HG03097 (cell line): ENCODE results near the gene PLCL1.

Experiments
- ATAC-seq: cut with Tn5 transposase; IDR thresholded peaks from one replicate; pipeline ENCODE4 v1.9.1; 2021; ENCODE audit not compliant: unreplicated experiment, low FRiP score

PLCL1 gene

GRCh38 chr2:197919487-197919886, 115.1 kb downstream of the PLCL1 start:
- ATAC-seq: no peak

GRCh38 chr2:197920088-197920487, 115.7 kb downstream of the PLCL1 start:
- ATAC-seq: no peak

- ATAC-seq: no peak
These were observed 116.3 kb downstream of the PLCL1 start for GRCh38 chr2:197920592-197921201.

GRCh38 chr2:197924483-197924882, 120.1 kb downstream of the PLCL1 start:
- no peak for ATAC-seq

- no peak for ATAC-seq
These were observed 120.8 kb downstream of the PLCL1 start for GRCh38 chr2:197925204-197925603.

GRCh38 chr2:197925976-197926375, 121.6 kb downstream of the PLCL1 start:
- no peak for ATAC-seq

GRCh38 chr2:197926673-197927072, 122.3 kb downstream of the PLCL1 start:
- ATAC-seq: no peak

- no peak for ATAC-seq
These were observed 123.6 kb downstream of the PLCL1 start for GRCh38 chr2:197927994-197928393.

GRCh38 chr2:197929008-197929885, 124.9 kb downstream of the PLCL1 start:
- ATAC-seq: no peak

- no peak for ATAC-seq
These were observed 125.5 kb downstream of the PLCL1 start for GRCh38 chr2:197929886-197930227.

- no peak for ATAC-seq
These were observed 126.3 kb downstream of the PLCL1 start for GRCh38 chr2:197930570-197931278.

- no peak for ATAC-seq
These were observed 127.4 kb downstream of the PLCL1 start for GRCh38 chr2:197931661-197932312.

GRCh38 chr2:197932374-197932773, 128.0 kb downstream of the PLCL1 start:
- no peak for ATAC-seq

GRCh38 chr2:197934261-197934933, 130.0 kb downstream of the PLCL1 start:
- ATAC-seq: no peak

- no peak for ATAC-seq
These were observed 130.5 kb downstream of the PLCL1 start for GRCh38 chr2:197934934-197935289.

GRCh38 chr2:197937814-197938213, 133.4 kb downstream of the PLCL1 start:
- no peak for ATAC-seq

- ATAC-seq: no peak
These were observed 134.2 kb downstream of the PLCL1 start for GRCh38 chr2:197938555-197938954.

- no peak for ATAC-seq
These were observed 135.4 kb downstream of the PLCL1 start for GRCh38 chr2:197939787-197940186.

GRCh38 chr2:197940382-197940781, 136.0 kb downstream of the PLCL1 start:
- ATAC-seq: no peak

GRCh38 chr2:197941715-197942114, 137.3 kb downstream of the PLCL1 start:
- ATAC-seq: no peak

- ATAC-seq: no peak
These were observed 139.3 kb downstream of the PLCL1 start for GRCh38 chr2:197943731-197944130.
